Measurements from ENCODE around the gene STEAP1. TPM values are rescaled to one million over a fixed set of nuclear protein-coding genes. Genes with fewer than 3 reads are reported as not detected.
"Not testable (repeated sequence)": the region's sequence is repeated elsewhere in the genome, so short reads cannot be mapped to it uniquely, and the experiment has no call there.

STEAP1 gene
- total RNA-seq, 5 donors from 2014 or later (not counting 1 experiment from before 2014, with no cell fraction given) = 0.19 TPM; not detected in 4

GRCh38 chr7:90178679-90179278 lies 24.5 kb downstream of the STEAP1 start:
- no peak overlapping the region for H3K27ac ChIP-seq (ENCODE audit: low read length)
- 58% methylated on average over 3 of the region's 6 CpGs for WGBS (ENCODE audit: insufficient coverage)
- Mint-ChIP-seq H3K27ac (no peak overlapping the region), H3K4me3 (no peak overlapping the region), H3K4me1 (peaks cover 0 to 5% (median 4%) of the 10 kb centered on the region in 3 donors), H3K36me3 (no peaks in the 10 kb centered on the region), H3K27me3 (peaks cover 0 to 5% of the 10 kb centered on the region in 2 donors), H3K9me3 (no peaks in the 10 kb centered on the region)
- no peaks in the 10 kb centered on the region for H3K36me3 ChIP-seq (ENCODE audit: control insufficient read depth in 2 of 2, extremely low read depth in 1 of 2, insufficient read depth in 1 of 2, low read length in 1 of 2)
- H3K9me3 ChIP-seq = no peaks in the 10 kb centered on the region
- H3K4me1 ChIP-seq (ENCODE audit: control insufficient read depth in 1 of 2, extremely low read depth in 1 of 2, insufficient read depth in 2 of 2, low read length in 2 of 2) = no peaks in the 10 kb centered on the region
- DNase-seq (no peak), ATAC-seq (replicated peaks in 1 of 4) (no peak)
- ChIA-PET POLR2A (no interaction called here), CTCF (no interaction called here)
- H3K27me3 ChIP-seq (replicated peaks in 1 of 2; ENCODE audit: control insufficient read depth in 2 of 2, extremely low read depth in 1 of 2, insufficient read depth in 2 of 2, low read length in 1 of 2) = peaks cover 0 to 4% of the 10 kb centered on the region in 2 experiments
- H3K4me3 ChIP-seq (ENCODE audit: control insufficient read depth in 1 of 2, extremely low read depth in 1 of 2, low read length in 1 of 2) = no peak overlapping the region

- POLR2A ChIA-PET = no interaction called here
- CTCF ChIA-PET = no interaction called here
- H3K4me3 Mint-ChIP-seq = no peak overlapping the region
- Histone ChIP-seq H3K4me1 (ENCODE audit: control insufficient read depth in 1 of 2, extremely low read depth in 1 of 2, insufficient read depth in 2 of 2, low read length in 2 of 2) (no peaks in the 10 kb centered on the region), H3K36me3 (ENCODE audit: control insufficient read depth in 2 of 2, extremely low read depth in 1 of 2, insufficient read depth in 1 of 2, low read length in 1 of 2) (no peaks in the 10 kb centered on the region), H3K27me3 (replicated peaks in 1 of 2; ENCODE audit: control insufficient read depth in 2 of 2, extremely low read depth in 1 of 2, insufficient read depth in 2 of 2, low read length in 1 of 2) (peaks cover 0 to 4% of the 10 kb centered on the region in 2 experiments), H3K27ac (ENCODE audit: low read length) (no peak overlapping the region), H3K4me3 (ENCODE audit: control insufficient read depth in 1 of 2, extremely low read depth in 1 of 2, low read length in 1 of 2) (no peak overlapping the region), H3K9me3 (no peaks in the 10 kb centered on the region)
- peaks cover 0 to 5% (median 4%) of the 10 kb centered on the region in 3 donors for H3K4me1 Mint-ChIP-seq
- no CpG with 5 or more reads among the region's 1 CpG for WGBS (ENCODE audit: insufficient coverage)
- no peak for ATAC-seq (replicated peaks in 1 of 4)
- H3K27ac Mint-ChIP-seq = no peak overlapping the region
- no peak for DNase-seq
- H3K36me3 Mint-ChIP-seq = no peaks in the 10 kb centered on the region
- no peaks in the 10 kb centered on the region for H3K9me3 Mint-ChIP-seq
- H3K27me3 Mint-ChIP-seq = peaks cover 3% of the 10 kb centered on the region in 2 donors
Measured at GRCh38 chr7:90180011-90180585, 25.8 kb downstream of the STEAP1 start.

DNA sequence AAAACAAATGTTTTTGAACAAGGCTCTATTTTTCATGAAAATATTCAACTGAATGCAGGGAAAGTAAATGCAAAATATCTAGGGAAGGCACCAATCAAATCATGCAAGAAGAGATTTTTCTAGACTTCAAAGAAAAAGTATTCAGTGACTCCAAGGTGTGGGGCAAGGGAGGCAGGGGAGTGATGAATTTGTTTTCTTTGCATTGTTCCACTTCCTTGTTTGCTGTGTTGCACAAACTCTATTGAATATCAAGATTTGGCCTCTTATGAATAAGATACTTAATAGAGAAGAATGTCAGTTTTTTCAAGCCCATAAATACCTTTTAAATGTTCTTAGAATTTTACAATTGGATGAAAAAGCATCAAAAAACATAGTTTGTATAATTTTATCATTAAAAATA lies 26.4 kb downstream of the STEAP1 start:
- no peaks in the 10 kb centered on the region for H3K36me3 Mint-ChIP-seq
- no peak overlapping the region for H3K4me3 Mint-ChIP-seq
- POLR2A ChIA-PET = no interaction called here
- ATAC-seq (replicated peaks in 1 of 4) (no peak), DNase-seq (no peak)
- peaks cover 0 to 5% (median 4%) of the 10 kb centered on the region in 3 donors for H3K4me1 Mint-ChIP-seq
- CTCF ChIA-PET = interaction anchor here in 1 of 2 donors (0.7 kb wide), 1 partner anchor 15 kb away, joined by 3 read pairs; no protein-coding TSS in a partner anchor
- H3K27me3 Mint-ChIP-seq = peaks cover 3% of the 10 kb centered on the region in 2 donors
- Histone ChIP-seq H3K4me3 (ENCODE audit: control insufficient read depth in 1 of 2, extremely low read depth in 1 of 2, low read length in 1 of 2) (no peak overlapping the region), H3K36me3 (ENCODE audit: control insufficient read depth in 2 of 2, extremely low read depth in 1 of 2, insufficient read depth in 1 of 2, low read length in 1 of 2) (no peaks in the 10 kb centered on the region), H3K9me3 (no peaks in the 10 kb centered on the region), H3K27ac (ENCODE audit: low read length) (no peak overlapping the region), H3K4me1 (ENCODE audit: control insufficient read depth in 1 of 2, extremely low read depth in 1 of 2, insufficient read depth in 2 of 2, low read length in 2 of 2) (no peaks in the 10 kb centered on the region), H3K27me3 (replicated peaks in 1 of 2; ENCODE audit: control insufficient read depth in 2 of 2, extremely low read depth in 1 of 2, insufficient read depth in 2 of 2, low read length in 1 of 2) (peaks cover 0 to 3% of the 10 kb centered on the region in 2 experiments)
- H3K9me3 Mint-ChIP-seq = no peaks in the 10 kb centered on the region
- H3K27ac Mint-ChIP-seq = no peak overlapping the region

DNA sequence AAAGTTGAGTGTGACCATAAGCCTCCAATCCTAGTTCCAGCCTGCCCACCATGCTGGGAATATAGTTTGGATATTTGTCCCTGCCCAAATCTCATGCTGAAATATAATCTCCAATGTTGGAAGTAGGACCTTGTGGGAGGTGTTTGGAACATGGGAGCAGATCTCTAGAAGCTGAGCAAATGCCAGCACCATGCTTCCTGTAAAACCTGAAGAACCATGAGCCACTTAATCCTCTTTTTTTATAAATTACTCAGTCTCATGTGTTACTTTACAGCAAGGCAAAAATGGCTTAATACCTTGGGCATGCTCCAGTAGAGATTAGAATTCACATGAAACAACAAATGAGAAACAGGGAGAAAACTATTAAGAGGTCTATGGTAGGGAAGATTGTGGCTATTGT lies 27.2 kb downstream of the STEAP1 start:
- no peak for ATAC-seq (replicated peaks in 1 of 4)
- Histone ChIP-seq H3K4me3 (ENCODE audit: control insufficient read depth in 1 of 2, extremely low read depth in 1 of 2, low read length in 1 of 2) (no peak overlapping the region), H3K4me1 (ENCODE audit: control insufficient read depth in 1 of 2, extremely low read depth in 1 of 2, insufficient read depth in 2 of 2, low read length in 2 of 2) (no peaks in the 10 kb centered on the region), H3K36me3 (ENCODE audit: control insufficient read depth in 2 of 2, extremely low read depth in 1 of 2, insufficient read depth in 1 of 2, low read length in 1 of 2) (no peaks in the 10 kb centered on the region), H3K27me3 (replicated peaks in 1 of 2; ENCODE audit: control insufficient read depth in 2 of 2, extremely low read depth in 1 of 2, insufficient read depth in 2 of 2, low read length in 1 of 2) (no peaks in the 10 kb centered on the region), H3K9me3 (no peaks in the 10 kb centered on the region), H3K27ac (ENCODE audit: low read length) (no peak overlapping the region)
- H3K9me3 Mint-ChIP-seq = no peaks in the 10 kb centered on the region
- H3K27me3 Mint-ChIP-seq = peaks cover 3% of the 10 kb centered on the region in 2 donors
- H3K36me3 Mint-ChIP-seq = no peaks in the 10 kb centered on the region
- no peak overlapping the region for H3K27ac Mint-ChIP-seq
- no peak overlapping the region for H3K4me3 Mint-ChIP-seq
- POLR2A ChIA-PET = no interaction called here
- CTCF ChIA-PET = no interaction called here
- H3K4me1 Mint-ChIP-seq = peaks cover 0 to 5% (median 4%) of the 10 kb centered on the region in 3 donors
- DNase-seq = no peak

DNA sequence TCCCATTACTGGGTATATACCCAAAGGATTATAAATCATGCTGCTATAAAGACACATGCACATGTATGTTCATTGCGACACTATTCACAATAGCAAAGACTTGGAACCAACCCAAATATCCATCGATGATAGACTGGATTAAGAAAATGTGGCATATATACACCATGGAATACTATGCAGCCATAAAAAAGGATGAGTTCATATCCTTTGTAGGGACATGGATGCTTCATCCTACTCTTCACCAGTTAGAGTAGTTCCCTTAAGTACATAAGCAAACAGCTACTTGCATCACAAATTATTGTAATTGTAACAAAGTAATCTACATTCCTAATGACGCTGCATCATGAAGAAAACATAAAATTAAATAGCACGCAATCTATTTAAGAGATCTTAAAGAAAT lies 32.0 kb downstream of the STEAP1 start:
- H3K4me3 ChIP-seq (ENCODE audit: control insufficient read depth in 1 of 2, extremely low read depth in 1 of 2, low read length in 1 of 2); H3K27me3 ChIP-seq (replicated peaks in 1 of 2; ENCODE audit: control insufficient read depth in 2 of 2, extremely low read depth in 1 of 2, insufficient read depth in 2 of 2, low read length in 1 of 2); H3K4me3 Mint-ChIP-seq; H3K27ac Mint-ChIP-seq; H3K27me3 Mint-ChIP-seq; POLR2A ChIA-PET; ATAC-seq (replicated peaks in 1 of 4); H3K9me3 ChIP-seq; H3K4me1 ChIP-seq (ENCODE audit: control insufficient read depth in 1 of 2, extremely low read depth in 1 of 2, insufficient read depth in 2 of 2, low read length in 2 of 2); CTCF ChIA-PET; H3K27ac ChIP-seq (ENCODE audit: low read length); H3K4me1 Mint-ChIP-seq; DNase-seq; H3K36me3 Mint-ChIP-seq; H3K36me3 ChIP-seq (ENCODE audit: control insufficient read depth in 2 of 2, extremely low read depth in 1 of 2, insufficient read depth in 1 of 2, low read length in 1 of 2): not testable (repeated sequence)
- no CpG with 5 or more reads among the region's 4 CpGs for WGBS (ENCODE audit: insufficient coverage)
- H3K9me3 Mint-ChIP-seq = peaks cover 0 to 10% (median 0%) of the 10 kb centered on the region in 3 donors

GRCh38 chr7:90187507-90188050 lies 33.3 kb downstream of the STEAP1 start:
- Histone ChIP-seq H3K4me1 (ENCODE audit: control insufficient read depth in 1 of 2, extremely low read depth in 1 of 2, insufficient read depth in 2 of 2, low read length in 2 of 2) (no peaks in the 10 kb centered on the region), H3K4me3 (ENCODE audit: control insufficient read depth in 1 of 2, extremely low read depth in 1 of 2, low read length in 1 of 2) (no peak overlapping the region), H3K36me3 (ENCODE audit: control insufficient read depth in 2 of 2, extremely low read depth in 1 of 2, insufficient read depth in 1 of 2, low read length in 1 of 2) (no peaks in the 10 kb centered on the region), H3K27me3 (replicated peaks in 1 of 2; ENCODE audit: control insufficient read depth in 2 of 2, extremely low read depth in 1 of 2, insufficient read depth in 2 of 2, low read length in 1 of 2) (no peaks in the 10 kb centered on the region), H3K27ac (ENCODE audit: low read length) (no peak overlapping the region), H3K9me3 (no peaks in the 10 kb centered on the region)
- DNase-seq (no peak), ATAC-seq (replicated peaks in 1 of 4) (no peak)
- ChIA-PET CTCF (interaction anchor here in 1 of 2 donors (0.8 kb wide), 1 partner anchor 10 kb away, joined by 4 read pairs; no protein-coding TSS in a partner anchor), POLR2A (no interaction called here)
- H3K27me3 Mint-ChIP-seq = peaks cover 0 to 3% of the 10 kb centered on the region in 2 donors
- H3K4me3 Mint-ChIP-seq = no peak overlapping the region
- no peaks in the 10 kb centered on the region for H3K4me1 Mint-ChIP-seq
- peaks cover 0 to 19% (median 5%) of the 10 kb centered on the region in 3 donors for H3K9me3 Mint-ChIP-seq
- no peaks in the 10 kb centered on the region for H3K36me3 Mint-ChIP-seq
- no peak overlapping the region for H3K27ac Mint-ChIP-seq
